GM12878 (cell line): ENCODE data around the gene F2RL1. TPM values are rescaled to one million over a fixed set of nuclear protein-coding genes. Genes with fewer than 3 reads are reported as not detected.
A peak's percentile ranks its signal among the peaks of the same experiment; 100 is the strongest.

Source experiments
- BHLHE40 ChIP-seq, 2 experiments: fragments of 450-650 bp in 1 of 2; IDR thresholded peaks; 2 replicates each; pipeline ENCODE4 v1.6.1; 2011 to 2017; ENCODE audit warnings: low read depth in 2 of 2, borderline replicate concordance in 1 of 2, improper control_type of control experiment in 1 of 2, low read length in 1 of 2, mild to moderate bottlenecking in 1 of 2
- CHD1 ChIP-seq: IDR thresholded peaks from 2 replicates; pipeline ENCODE4 v1.6.1; 2012; ENCODE audit warnings: low read depth, low read length, improper control_type of control experiment
- EP300 ChIP-seq, 2 experiments: fragments of 150-350 bp in 1 of 2; IDR thresholded peaks; 2 replicates each; pipeline ENCODE4 v1.6.1; 2011 to 2012; ENCODE audit warnings: low read depth in 2 of 2, low read length in 2 of 2, borderline replicate concordance in 1 of 2, improper control_type of control experiment in 1 of 2, inconsistent platforms in 1 of 2; ENCODE audit not compliant: control insufficient read depth in 1 of 2
- GABPA ChIP-seq: IDR thresholded peaks from 2 replicates; pipeline ENCODE4 v1.6.1; 2014; ENCODE audit warnings: antibody characterized with exemption, low read depth, mild to moderate bottlenecking, inconsistent platforms
- HDGF ChIP-seq: fragments of 450-650 bp; IDR thresholded peaks from 2 replicates; pipeline ENCODE4 v1.6.1; 2016; ENCODE audit warnings: antibody characterized with exemption
- IKZF1 ChIP-seq: fragments of 450-650 bp; conservative IDR thresholded peaks from 2 replicates; pipeline ENCODE4 v1.6.1; 2017; ENCODE audit warnings: antibody characterized with exemption, mild to moderate bottlenecking
- JUND ChIP-seq: IDR thresholded peaks from 2 replicates; pipeline ENCODE4 v1.6.1; 2012; ENCODE audit warnings: low read depth, mild to moderate bottlenecking, low read length, improper control_type of control experiment, moderate library complexity
- KDM1A ChIP-seq: fragments of 200-600 bp; sonication (generic); IDR thresholded peaks from 2 replicates; pipeline ENCODE4 v1.6.1; 2016; ENCODE audit warnings: borderline replicate concordance
- NFIC ChIP-seq: IDR thresholded peaks from 2 replicates; pipeline ENCODE4 v1.6.1; 2012; ENCODE audit warnings: low read depth, mild to moderate bottlenecking, inconsistent platforms, low read length, moderate library complexity
- NFYB ChIP-seq: IDR thresholded peaks from 2 replicates; pipeline ENCODE4 v1.6.1; 2011; ENCODE audit warnings: low read depth, mild to moderate bottlenecking, low read length, improper control_type of control experiment, moderate library complexity; ENCODE audit not compliant: insufficient read depth
- POLR2AphosphoS5 ChIP-seq: IDR thresholded peaks from 2 replicates; pipeline ENCODE4 v1.6.1; 2011; ENCODE audit warnings: mild to moderate bottlenecking, low read length, inconsistent platforms
- RBBP5 ChIP-seq: fragments of 200-600 bp; sonication (generic); conservative IDR thresholded peaks from 2 replicates; pipeline ENCODE4 v1.6.1; 2016
- RELA ChIP-seq: fragments of 450-650 bp; IDR thresholded peaks from 2 replicates; pipeline ENCODE4 v1.8.0; 2014; ENCODE audit warnings: borderline replicate concordance; ENCODE audit not compliant: partially characterized antibody
- RUNX3 ChIP-seq: IDR thresholded peaks from 2 replicates; pipeline ENCODE4 v1.6.1; 2012; ENCODE audit warnings: low read length, inconsistent platforms
- SMAD5 ChIP-seq: IDR thresholded peaks from 2 replicates; pipeline ENCODE4 v1.6.1; 2016; ENCODE audit warnings: antibody characterized with exemption, low read depth
- SUZ12 ChIP-seq: fragments of 200-600 bp; sonication (generic); IDR thresholded peaks from one replicate; pipeline ENCODE4 v1.6.1; 2018; ENCODE audit warnings: antibody characterized with exemption, mild to moderate bottlenecking; ENCODE audit not compliant: unreplicated experiment
- TBL1XR1 ChIP-seq: IDR thresholded peaks from 2 replicates; pipeline ENCODE4 v1.6.1; 2012; ENCODE audit warnings: low read depth, low read length, improper control_type of control experiment
- WRNIP1 ChIP-seq: IDR thresholded peaks from 2 replicates; pipeline ENCODE4 v1.6.1; 2011; ENCODE audit warnings: low read depth, low read length, improper control_type of control experiment, borderline replicate concordance
- ZNF217 ChIP-seq: fragments of 450-650 bp; IDR thresholded peaks from 2 replicates; pipeline ENCODE4 v1.6.1; 2017; ENCODE audit warnings: antibody characterized with exemption, mild to moderate bottlenecking
- polyA plus RNA-seq, 11 experiments: library from polyadenylated mRNA; depleted of rRNA in 4 of 11; unstranded in 6 of 11; stranded (reverse) in 5 of 11; fragments of >200 nt; fragmentation: Nextera tagmentation in 4 of 11; fragmentation: Illumina TruSeq in 1 of 11; extraction: Ambion mirVana in 4 of 11; extraction: Trizol in 1 of 11; gene quantifications; 1 replicate in 1 of 11; 2 replicates in 10 of 11; pipeline versions ENCODE4 v1.2.1 to v1.2.3, GENCODE V29; 2011 to 2016; ENCODE audit warnings: inconsistent platforms in 2 of 11, missing spikeins in 2 of 11, low read depth in 1 of 11
- total RNA-seq, 4 experiments: library from RNA; depleted of rRNA in 3 of 4; stranded (reverse); fragments of >200 nt in 3 of 4; fragmentation: Illumina TruSeq in 1 of 4; extraction: Trizol in 1 of 4; gene quantifications; 2 replicates each; pipeline versions ENCODE4 v1.2.1 to v1.2.3, GENCODE V29; 2013 to 2021
- TF ChIP-seq, protein P1 (sequence below): fragments of 450-650 bp; conservative IDR thresholded peaks from 2 replicates; pipeline ENCODE4 v1.6.1; 2017; ENCODE audit warnings: mild to moderate bottlenecking, moderate library complexity
- TF ChIP-seq, protein P2 (sequence below): fragments of 450-650 bp; IDR thresholded peaks from 2 replicates; pipeline ENCODE4 v1.6.1; 2017; ENCODE audit warnings: antibody characterized with exemption, mild to moderate bottlenecking, moderate library complexity
- TF ChIP-seq, protein P3 (sequence below): fragments of 450-650 bp; IDR thresholded peaks from 2 replicates; pipeline ENCODE4 v1.6.1; 2014; ENCODE audit warnings: mild to moderate bottlenecking
- TF ChIP-seq, protein P4 (sequence below): fragments of 450-650 bp; IDR thresholded peaks from 2 replicates; pipeline ENCODE4 v1.6.1; 2018; ENCODE audit warnings: borderline replicate concordance, mild to moderate bottlenecking; ENCODE audit not compliant: partially characterized antibody

F2RL1 gene
- total and polyA plus RNA-seq, 10 of the 15 experiments (the other 5 are each of a cell fraction or from before 2014, with no cell fraction given) = 0.04 to 0.10 TPM; not detected in 8

DNA sequence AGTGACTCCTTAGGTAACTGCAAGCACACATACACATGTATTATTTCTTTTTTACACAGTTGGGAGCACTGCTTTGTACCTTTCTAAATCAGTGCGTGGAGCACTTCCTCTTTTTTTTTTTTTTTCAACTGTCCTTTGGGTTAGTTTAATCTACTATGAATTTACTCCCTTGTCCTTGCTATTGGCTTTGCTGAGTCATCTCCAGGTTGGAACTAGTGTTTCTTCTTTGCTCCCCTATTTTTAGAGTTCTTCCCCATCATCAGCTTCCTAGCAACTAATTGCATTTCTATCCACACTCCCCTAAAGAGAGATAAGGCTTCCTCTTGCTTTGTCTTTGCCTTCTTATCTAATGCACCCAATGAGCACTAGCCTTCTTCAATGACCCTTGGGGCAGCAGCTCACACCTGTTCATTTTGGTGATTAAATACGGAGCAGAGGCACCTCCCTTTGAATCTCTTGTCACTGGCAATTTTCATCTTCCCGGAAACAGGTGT, 55.3 kb downstream of the F2RL1 start (continued):
- TF ChIP-seq RUNX3 (no peak), SMAD5 (no peak), RELA (no peak), NFYB (no peak), NFIC (0 out of 2 replicates have a peak, but pooled peaks have one; percentile 19), JUND (no peak), GABPA (no peak), RBBP5 (no peak), WRNIP1 (no peak), CHD1 (no peak), IKZF1 (no peak; the same call in 1 of the 2 replicates), HDGF (no peak), EP300 (IDR thresholded peaks at IDR 0.05; ENCODE audit: borderline replicate concordance in 1 of 2, control insufficient read depth in 1 of 2, low read depth in 2 of 2, low read length in 2 of 2) (peak in 1 of 2 experiments; percentile 64; a peak in 1 of 4 replicates), TBL1XR1 (no peak), KDM1A (no peak), ZNF217 (no peak), POLR2AphosphoS5 (no peak), SUZ12 (no peak), BHLHE40 (IDR thresholded peaks at IDR 0.05; ENCODE audit: borderline replicate concordance in 1 of 2, low read depth in 2 of 2, low read length in 1 of 2) (no peak)
- TF ChIP-seq, protein P1, sequence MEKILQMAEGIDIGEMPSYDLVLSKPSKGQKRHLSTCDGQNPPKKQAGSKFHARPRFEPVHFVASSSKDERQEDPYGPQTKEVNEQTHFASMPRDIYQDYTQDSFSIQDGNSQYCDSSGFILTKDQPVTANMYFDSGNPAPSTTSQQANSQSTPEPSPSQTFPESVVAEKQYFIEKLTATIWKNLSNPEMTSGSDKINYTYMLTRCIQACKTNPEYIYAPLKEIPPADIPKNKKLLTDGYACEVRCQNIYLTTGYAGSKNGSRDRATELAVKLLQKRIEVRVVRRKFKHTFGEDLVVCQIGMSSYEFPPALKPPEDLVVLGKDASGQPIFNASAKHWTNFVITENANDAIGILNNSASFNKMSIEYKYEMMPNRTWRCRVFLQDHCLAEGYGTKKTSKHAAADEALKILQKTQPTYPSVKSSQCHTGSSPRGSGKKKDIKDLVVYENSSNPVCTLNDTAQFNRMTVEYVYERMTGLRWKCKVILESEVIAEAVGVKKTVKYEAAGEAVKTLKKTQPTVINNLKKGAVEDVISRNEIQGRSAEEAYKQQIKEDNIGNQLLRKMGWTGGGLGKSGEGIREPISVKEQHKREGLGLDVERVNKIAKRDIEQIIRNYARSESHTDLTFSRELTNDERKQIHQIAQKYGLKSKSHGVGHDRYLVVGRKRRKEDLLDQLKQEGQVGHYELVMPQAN = no peak
- TF ChIP-seq, protein P2, sequence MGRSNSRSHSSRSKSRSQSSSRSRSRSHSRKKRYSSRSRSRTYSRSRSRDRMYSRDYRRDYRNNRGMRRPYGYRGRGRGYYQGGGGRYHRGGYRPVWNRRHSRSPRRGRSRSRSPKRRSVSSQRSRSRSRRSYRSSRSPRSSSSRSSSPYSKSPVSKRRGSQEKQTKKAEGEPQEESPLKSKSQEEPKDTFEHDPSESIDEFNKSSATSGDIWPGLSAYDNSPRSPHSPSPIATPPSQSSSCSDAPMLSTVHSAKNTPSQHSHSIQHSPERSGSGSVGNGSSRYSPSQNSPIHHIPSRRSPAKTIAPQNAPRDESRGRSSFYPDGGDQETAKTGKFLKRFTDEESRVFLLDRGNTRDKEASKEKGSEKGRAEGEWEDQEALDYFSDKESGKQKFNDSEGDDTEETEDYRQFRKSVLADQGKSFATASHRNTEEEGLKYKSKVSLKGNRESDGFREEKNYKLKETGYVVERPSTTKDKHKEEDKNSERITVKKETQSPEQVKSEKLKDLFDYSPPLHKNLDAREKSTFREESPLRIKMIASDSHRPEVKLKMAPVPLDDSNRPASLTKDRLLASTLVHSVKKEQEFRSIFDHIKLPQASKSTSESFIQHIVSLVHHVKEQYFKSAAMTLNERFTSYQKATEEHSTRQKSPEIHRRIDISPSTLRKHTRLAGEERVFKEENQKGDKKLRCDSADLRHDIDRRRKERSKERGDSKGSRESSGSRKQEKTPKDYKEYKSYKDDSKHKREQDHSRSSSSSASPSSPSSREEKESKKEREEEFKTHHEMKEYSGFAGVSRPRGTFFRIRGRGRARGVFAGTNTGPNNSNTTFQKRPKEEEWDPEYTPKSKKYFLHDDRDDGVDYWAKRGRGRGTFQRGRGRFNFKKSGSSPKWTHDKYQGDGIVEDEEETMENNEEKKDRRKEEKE = no peak
- TF ChIP-seq, protein P3, sequence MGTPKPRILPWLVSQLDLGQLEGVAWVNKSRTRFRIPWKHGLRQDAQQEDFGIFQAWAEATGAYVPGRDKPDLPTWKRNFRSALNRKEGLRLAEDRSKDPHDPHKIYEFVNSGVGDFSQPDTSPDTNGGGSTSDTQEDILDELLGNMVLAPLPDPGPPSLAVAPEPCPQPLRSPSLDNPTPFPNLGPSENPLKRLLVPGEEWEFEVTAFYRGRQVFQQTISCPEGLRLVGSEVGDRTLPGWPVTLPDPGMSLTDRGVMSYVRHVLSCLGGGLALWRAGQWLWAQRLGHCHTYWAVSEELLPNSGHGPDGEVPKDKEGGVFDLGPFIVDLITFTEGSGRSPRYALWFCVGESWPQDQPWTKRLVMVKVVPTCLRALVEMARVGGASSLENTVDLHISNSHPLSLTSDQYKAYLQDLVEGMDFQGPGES = no peak
- TF ChIP-seq, protein P4, sequence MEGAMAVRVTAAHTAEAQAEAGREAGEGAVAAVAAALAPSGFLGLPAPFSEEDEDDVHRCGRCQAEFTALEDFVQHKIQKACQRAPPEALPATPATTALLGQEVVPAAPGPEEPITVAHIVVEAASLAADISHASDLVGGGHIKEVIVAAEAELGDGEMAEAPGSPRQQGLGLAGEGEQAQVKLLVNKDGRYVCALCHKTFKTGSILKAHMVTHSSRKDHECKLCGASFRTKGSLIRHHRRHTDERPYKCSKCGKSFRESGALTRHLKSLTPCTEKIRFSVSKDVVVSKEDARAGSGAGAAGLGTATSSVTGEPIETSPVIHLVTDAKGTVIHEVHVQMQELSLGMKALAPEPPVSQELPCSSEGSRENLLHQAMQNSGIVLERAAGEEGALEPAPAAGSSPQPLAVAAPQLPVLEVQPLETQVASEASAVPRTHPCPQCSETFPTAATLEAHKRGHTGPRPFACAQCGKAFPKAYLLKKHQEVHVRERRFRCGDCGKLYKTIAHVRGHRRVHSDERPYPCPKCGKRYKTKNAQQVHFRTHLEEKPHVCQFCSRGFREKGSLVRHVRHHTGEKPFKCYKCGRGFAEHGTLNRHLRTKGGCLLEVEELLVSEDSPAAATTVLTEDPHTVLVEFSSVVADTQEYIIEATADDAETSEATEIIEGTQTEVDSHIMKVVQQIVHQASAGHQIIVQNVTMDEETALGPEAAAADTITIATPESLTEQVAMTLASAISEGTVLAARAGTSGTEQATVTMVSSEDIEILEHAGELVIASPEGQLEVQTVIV = no peak
